ENCODE measurements around the gene RBMS3.
"Not testable (repeated sequence)": the region's sequence is repeated elsewhere in the genome, so short reads cannot be mapped to it uniquely, and the experiment has no call there.

Gene RBMS3

GRCh38 chr3:29440413-29441305 lies 159.8 kb downstream of the RBMS3 start:
- DNase-seq, result no peak

- DNase-seq, result no peak
These were observed 160.6 kb downstream of the RBMS3 start for GRCh38 chr3:29441422-29441821.

GRCh38 chr3:29447946-29448627 lies 167.2 kb downstream of the RBMS3 start:
- no peak for DNase-seq

GRCh38 chr3:29451920-29452319 lies 171.0 kb downstream of the RBMS3 start:
- DNase-seq, result no peak

GRCh38 chr3:29452934-29453283 lies 172.0 kb downstream of the RBMS3 start:
- no peak for DNase-seq

GRCh38 chr3:29453284-29454001 lies 172.6 kb downstream of the RBMS3 start:
- no peak for DNase-seq

GRCh38 chr3:29454161-29454611 lies 173.3 kb downstream of the RBMS3 start:
- DNase-seq, result no peak

- DNase-seq, result no peak
These were observed 176.0 kb downstream of the RBMS3 start for GRCh38 chr3:29456901-29457300.

- no peak for DNase-seq
These were observed 182.4 kb downstream of the RBMS3 start for GRCh38 chr3:29463304-29463703.

- DNase-seq, result no peak
These were observed 185.0 kb downstream of the RBMS3 start for GRCh38 chr3:29465836-29466235.

- no peak for DNase-seq
These were observed 185.6 kb downstream of the RBMS3 start for GRCh38 chr3:29466442-29466841.

- DNase-seq, result no peak
These were observed 187.3 kb downstream of the RBMS3 start for GRCh38 chr3:29468187-29468586.

- not testable (repeated sequence) for DNase-seq
These were observed 192.8 kb downstream of the RBMS3 start for GRCh38 chr3:29473481-29474170.

- DNase-seq, result no peak
These were observed 194.5 kb downstream of the RBMS3 start for GRCh38 chr3:29475305-29475840.

GRCh38 chr3:29475854-29476253 lies 195.0 kb downstream of the RBMS3 start:
- no peak for DNase-seq

GRCh38 chr3:29478611-29479010 lies 197.7 kb downstream of the RBMS3 start:
- DNase-seq, result no peak

- DNase-seq, result no peak
These were observed 200.4 kb downstream of the RBMS3 start for GRCh38 chr3:29481249-29481648.

GRCh38 chr3:29481969-29482767 lies 201.3 kb downstream of the RBMS3 start:
- no peak for DNase-seq

- no peak for DNase-seq
These were observed 203.8 kb downstream of the RBMS3 start for GRCh38 chr3:29484633-29485032.

GRCh38 chr3:29486096-29486495 lies 205.2 kb downstream of the RBMS3 start:
- DNase-seq, result no peak

- no peak for DNase-seq
These were observed 206.0 kb downstream of the RBMS3 start for GRCh38 chr3:29486917-29487316.

- no peak for DNase-seq
These were observed 208.1 kb downstream of the RBMS3 start for GRCh38 chr3:29488922-29489321.
